H7 (cell line): ENCODE measurements around the gene RSRP1. TPM values are rescaled to one million over a fixed set of nuclear protein-coding genes. Genes with fewer than 3 reads are reported as not detected.
A peak's percentile ranks its signal among the peaks of the same experiment; 100 is the strongest.

Source experiments
- DNase-seq: peaks from one replicate; pipeline ENCODE4 v3.0.0; 2012
- H3K27me3 ChIP-seq: 2 replicates; pipeline ENCODE4 v1.6.0; 2011; ENCODE audit warnings: mild to moderate bottlenecking, low read length; ENCODE audit not compliant: control insufficient read depth, insufficient read depth
- H3K36me3 ChIP-seq: replicated peaks from 2 replicates; pipeline ENCODE4 v1.5.1; 2011; ENCODE audit warnings: low read length; ENCODE audit not compliant: control insufficient read depth, insufficient read depth
- H3K4me3 ChIP-seq: 2 replicates; pipeline ENCODE4 v1.5.1; 2011; ENCODE audit warnings: low read depth, mild to moderate bottlenecking, control low read depth, low read length, moderate library complexity; ENCODE audit not compliant: insufficient read depth
- total RNA-seq: library from RNA; depleted of rRNA; stranded (reverse); fragments of >200 nt; shearing (Covaris generic); gene quantifications from 2 replicates; pipeline ENCODE4 v1.2.3, GENCODE V29; 2014

RSRP1 gene
- total RNA-seq, 1 experiment from 2014 or later: 62.4 TPM

DNA sequence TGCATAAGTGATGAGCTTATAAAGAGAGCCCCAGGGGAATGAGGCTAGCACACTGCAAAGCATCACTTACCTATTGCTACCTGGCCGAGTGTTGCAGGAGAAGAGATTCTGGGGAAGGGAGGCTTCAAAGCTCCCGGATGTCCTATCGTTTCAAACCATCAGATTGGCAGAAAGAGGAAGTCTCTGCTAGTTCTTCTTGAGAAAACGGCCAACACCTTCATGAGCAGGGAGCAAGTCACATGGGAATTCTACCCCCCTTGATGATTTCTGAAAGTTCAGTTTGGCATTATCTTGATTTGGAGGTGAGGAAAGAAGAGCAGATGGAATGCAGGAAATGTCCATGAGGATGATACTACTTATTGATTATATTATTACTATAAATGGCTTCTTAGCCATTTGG, 31.1 kb downstream of the RSRP1 start:
- Histone ChIP-seq H3K36me3 (no peaks in the 10 kb centered on the region), H3K27me3 (no peaks in the 10 kb centered on the region), H3K4me3 (no peak overlapping the region)
- DNase-seq: no peak

DNA sequence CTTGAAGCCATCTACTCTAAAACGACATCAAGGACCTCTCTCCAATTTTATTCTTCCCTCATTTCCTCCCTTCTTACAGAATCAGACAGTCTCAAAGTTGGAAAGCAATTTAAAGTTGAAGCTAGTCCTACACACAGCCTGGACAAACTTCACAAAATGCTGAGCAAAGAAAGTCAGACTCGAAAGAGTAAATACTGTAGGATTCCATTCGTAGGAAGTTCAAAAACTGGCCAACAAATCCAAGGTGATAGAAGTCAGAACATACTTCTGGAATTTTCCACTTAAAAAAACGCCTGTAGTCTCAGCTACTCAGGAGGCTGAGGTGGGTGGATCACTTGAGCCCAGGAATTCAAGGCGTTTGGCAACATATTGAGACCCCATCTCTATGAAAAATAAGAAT, 34.5 kb downstream of the RSRP1 start:
- no peaks in the 10 kb centered on the region for H3K36me3 ChIP-seq
- no peak for DNase-seq

DNA sequence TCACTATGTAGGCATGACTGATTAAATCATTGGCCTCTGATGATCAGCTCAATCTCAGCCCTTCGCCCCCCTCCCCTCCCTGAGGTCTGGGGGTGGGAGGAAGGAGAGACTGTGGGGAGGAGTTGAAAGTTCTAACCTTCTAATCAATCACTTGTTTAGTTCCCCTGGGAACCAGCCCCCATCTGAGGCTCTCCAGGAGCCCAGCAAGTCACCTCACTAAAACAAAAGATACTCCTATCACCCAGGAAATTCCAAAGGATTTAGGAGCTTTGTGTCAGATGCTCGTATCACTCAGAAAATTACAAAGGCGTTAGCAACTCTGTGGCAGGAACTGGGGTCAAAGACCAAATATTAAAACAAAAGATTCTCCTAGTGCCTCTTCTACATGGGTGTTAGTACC, 36.5 kb downstream of the RSRP1 start:
- Histone ChIP-seq H3K4me3 (no peak overlapping the region), H3K36me3 (no peaks in the 10 kb centered on the region), H3K27me3 (no peaks in the 10 kb centered on the region)
- DNase-seq: no peak

More for the DNA sequence above, 34.5 kb downstream of the RSRP1 start:
- Histone ChIP-seq H3K27me3 (no peaks in the 10 kb centered on the region), H3K4me3 (no peak overlapping the region)

DNA sequence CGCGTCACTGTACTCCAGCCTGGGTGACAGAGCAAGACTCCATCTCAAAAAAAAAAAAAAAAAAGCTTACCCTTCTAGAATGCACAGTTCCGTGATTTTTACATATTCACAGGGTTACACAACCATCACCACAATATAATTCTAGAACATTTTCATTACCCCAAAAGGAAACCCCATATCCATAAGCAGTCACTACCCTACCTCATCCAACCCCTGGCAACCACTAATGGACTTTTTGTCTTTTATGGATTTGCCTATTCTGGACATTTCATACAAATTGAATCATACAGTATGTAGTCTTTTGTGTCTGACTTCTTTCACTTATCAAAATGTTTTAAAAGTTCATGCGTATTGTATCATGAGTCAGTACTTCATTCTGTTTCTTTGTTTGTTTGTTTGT, 37.7 kb downstream of the RSRP1 start:
- no peak for DNase-seq
- no peaks in the 10 kb centered on the region for H3K36me3 ChIP-seq
- H3K4me3 ChIP-seq: no peak overlapping the region
- H3K27me3 ChIP-seq: no peaks in the 10 kb centered on the region

DNA sequence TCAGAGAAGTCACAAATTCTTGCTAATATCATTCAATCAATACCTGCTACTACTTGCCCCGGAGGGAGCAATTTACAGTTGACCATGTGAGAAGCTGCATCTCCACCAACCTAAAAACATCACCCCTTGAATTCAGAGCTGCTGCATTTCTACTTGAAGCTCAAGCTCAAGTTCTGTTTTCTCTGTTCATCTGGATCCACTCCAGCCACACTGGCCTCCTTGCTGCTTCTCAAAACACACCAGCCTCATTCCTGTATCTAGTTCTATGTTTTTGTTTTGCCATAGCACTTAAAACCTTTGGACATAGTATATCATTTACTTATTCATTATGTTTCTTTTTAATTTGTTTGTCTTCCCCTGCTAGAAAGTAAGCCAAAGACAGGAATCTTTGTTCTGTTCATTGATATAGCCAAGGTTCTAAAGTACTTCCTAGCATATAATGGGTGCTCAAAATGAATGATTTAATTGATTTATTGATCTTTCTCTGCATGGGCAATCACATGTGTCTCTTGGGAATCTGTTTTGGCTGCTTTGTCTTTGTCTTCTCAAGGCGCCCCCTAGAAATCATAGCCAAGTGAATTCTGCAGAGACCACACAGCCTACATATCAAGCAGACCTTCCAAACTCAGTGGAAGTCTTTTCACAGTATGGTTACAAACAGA, 38.6 kb downstream of the RSRP1 start:
- no peak overlapping the region for H3K4me3 ChIP-seq

DNA sequence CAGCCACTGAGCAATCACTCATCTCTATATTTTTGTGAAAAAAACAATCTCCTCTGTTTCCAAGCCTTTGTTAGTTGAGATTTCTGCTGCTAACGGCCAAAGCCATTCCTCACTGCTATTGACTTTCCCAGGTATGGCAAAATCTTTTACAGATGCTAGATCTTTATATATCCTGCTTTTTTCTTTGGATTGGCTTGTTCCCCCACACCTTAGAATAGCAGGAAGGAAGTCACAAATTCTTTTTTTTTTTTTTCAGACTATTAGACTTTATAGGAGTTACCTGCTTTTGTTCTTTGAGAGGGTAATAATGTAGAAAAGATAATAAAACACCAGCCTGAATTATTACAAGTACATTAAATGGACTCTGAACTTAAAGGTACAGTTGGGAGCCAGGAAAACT, 39.2 kb downstream of the RSRP1 start:
- Histone ChIP-seq H3K36me3 (no peaks in the 10 kb centered on the region), H3K27me3 (no peaks in the 10 kb centered on the region), H3K4me3 (no peak overlapping the region)
- no peak for DNase-seq

More for the DNA sequence above, 38.6 kb downstream of the RSRP1 start:
- DNase-seq: no peak
- no peaks in the 10 kb centered on the region for H3K27me3 ChIP-seq
- no peaks in the 10 kb centered on the region for H3K36me3 ChIP-seq

DNA sequence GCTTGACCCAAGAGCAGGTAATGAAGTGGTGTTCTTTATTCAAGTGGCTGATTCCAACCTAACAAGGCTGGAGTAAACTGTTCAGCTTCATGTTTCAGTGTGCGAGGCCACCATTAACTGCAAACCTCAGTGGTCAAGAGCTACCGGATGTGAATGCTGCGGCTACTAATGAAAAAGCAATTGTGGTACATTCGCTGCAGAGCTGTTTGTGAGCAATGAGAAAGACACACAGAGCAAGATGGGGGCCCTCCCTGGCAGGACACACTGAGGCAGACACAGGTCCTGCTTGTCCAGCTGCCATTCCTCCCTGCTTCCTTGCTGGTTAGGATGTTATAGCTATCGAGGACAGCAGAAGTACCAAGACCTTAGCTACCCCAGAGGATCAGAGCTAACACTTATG, 41.1 kb downstream of the RSRP1 start:
- H3K4me3 ChIP-seq: no peak overlapping the region
- DNase-seq: no peak
- H3K27me3 ChIP-seq: no peaks in the 10 kb centered on the region
- no peaks in the 10 kb centered on the region for H3K36me3 ChIP-seq

DNA sequence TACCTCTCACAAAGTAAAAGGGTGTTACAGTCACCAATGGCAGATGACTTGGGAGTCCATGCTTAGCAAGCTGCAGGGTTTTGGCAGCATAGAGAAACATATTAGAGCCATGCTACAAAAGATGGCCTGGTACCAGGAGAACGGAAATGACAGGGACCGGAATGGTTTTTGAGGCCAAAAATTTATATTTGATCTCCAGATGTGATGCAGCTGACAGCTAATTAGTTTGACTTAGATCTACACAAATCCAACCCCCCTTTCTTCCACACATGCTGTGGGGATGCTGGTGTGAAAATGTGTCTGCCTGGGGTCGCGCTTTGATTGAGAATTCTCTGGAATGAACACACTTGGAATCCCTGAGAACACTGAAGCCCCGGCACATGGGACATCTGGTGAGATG, 41.5 kb downstream of the RSRP1 start:
- Histone ChIP-seq H3K27me3 (no peaks in the 10 kb centered on the region), H3K4me3 (no peak overlapping the region), H3K36me3 (no peaks in the 10 kb centered on the region)
- DNase-seq: no peak

DNA sequence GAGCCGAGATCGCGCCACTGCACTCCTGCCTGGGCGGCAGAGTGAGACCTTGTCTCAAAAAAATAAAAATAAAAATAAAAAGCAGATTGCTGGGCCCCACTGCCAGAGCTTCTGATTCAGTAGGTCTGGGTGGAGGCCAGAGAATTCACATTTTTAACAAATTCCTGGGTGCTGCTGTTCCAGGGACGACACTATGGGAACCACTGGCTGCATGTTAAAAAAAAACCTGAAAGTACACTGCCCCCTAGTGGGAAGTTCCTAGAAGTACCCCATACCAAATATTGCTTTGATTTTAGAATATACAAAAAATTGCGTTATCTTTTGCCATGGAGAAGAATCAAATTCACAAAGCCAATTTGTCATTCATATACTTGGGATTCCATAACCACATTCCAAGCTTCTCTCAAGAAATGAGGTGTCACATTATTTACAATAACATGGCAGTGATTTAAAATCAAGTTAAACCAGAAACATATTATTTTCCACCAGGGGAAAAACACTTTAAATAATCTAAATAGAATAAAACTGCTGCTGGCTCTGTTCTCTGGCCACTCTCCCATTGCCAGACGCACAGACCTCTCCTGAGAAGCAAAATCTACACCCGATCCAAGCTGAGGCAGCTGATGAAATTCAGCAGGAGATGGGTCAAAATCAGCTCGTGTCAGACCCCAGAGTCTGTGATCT, 42.3 kb downstream of the RSRP1 start:
- Histone ChIP-seq H3K4me3 (no peak overlapping the region), H3K27me3 (no peaks in the 10 kb centered on the region), H3K36me3 (no peaks in the 10 kb centered on the region)
- peak; percentile 68 for DNase-seq

DNA sequence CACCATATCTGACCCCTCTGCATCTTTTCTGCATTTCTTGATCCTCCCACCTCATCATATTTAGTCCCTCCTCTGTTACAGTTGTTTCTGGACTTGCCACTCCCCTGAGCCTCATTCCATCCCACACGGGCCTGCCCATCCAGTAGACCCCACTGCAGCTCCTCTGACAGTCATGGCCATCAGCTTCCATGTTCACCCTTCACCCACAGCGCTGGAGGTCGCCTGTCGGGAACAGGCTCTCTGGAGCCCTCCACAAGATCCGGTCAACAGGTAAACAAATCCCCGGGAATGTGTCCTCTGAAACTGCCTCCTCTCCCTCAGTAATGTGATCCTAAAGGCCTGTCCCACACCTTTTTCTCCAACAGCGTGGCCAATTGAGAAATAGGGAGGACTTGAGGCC, 46.2 kb downstream of the RSRP1 start:
- H3K4me3 ChIP-seq: no peak overlapping the region
- no peak for DNase-seq
- H3K36me3 ChIP-seq: no peaks in the 10 kb centered on the region
- H3K27me3 ChIP-seq: no peaks in the 10 kb centered on the region

DNA sequence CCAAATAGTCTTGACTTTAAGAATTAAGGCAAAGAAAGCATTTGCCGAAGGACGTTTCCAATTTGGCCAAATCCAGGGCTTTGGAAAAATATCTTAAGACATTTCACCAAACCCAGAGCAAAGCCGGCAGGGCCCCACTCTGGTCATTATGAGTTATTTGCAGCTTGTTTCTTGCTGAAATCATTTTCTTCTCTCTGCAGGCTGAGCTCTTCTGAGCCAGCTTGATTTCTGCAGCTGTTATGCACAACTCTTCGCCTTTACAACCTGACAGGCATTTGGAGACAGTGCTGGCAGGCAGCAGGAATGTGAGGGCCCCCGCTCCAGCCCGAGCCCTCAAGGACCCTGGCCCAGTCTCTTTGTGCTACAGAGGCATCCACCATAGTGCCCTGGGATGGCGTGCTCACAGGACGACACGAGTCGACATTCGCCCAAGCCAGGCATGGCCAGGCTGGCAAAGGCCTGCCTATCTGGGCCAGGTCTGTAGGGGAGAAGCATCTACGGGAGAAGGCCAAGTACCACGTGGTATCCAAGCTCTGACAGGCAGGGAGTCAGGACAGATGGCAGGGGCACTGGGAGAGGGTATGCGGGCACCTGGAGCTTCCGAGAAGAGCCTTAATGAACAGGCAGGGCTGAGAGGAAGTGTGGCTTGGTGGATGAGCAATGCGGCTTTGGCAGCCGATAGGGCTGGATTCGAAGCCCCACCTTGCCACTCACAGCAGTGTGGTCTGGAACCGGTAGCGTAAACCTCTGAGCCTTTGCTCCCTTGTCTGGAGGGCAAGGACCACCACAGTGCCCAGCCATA, 47.2 kb downstream of the RSRP1 start:
- DNase-seq: no peak
- no peak overlapping the region for H3K4me3 ChIP-seq
- no peaks in the 10 kb centered on the region for H3K27me3 ChIP-seq
- no peaks in the 10 kb centered on the region for H3K36me3 ChIP-seq

DNA sequence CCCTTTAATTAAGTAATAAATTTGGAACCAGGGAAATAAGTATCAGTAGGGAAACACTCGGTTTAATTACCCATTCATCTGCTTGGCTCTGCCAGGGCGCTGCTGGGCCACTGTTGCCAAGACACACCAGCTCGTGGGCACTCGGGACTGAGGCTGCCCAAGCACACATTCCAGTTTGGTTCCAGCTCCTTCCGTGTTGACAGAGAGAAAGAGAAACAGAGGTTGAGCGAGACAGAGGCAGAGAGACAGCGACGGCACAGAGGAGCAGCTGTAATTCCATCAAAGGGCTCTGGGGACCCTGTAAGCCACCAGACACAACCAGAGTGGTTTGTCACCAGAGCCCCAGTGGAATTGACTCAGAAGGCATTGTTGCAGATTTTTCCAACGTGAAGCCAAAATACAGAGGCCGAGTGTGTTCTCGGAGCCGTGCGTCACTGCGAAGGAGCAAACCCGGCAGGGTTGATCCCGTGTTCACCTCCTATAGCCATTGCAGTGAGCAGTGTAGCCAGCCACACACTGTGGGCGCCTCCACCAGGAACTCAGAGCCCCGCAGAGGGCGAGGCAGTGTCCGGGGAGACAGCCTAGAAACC, 48.5 kb downstream of the RSRP1 start:
- peak; percentile 56 for DNase-seq
- Histone ChIP-seq H3K36me3 (no peaks in the 10 kb centered on the region), H3K27me3 (no peaks in the 10 kb centered on the region), H3K4me3 (no peak overlapping the region)

DNA sequence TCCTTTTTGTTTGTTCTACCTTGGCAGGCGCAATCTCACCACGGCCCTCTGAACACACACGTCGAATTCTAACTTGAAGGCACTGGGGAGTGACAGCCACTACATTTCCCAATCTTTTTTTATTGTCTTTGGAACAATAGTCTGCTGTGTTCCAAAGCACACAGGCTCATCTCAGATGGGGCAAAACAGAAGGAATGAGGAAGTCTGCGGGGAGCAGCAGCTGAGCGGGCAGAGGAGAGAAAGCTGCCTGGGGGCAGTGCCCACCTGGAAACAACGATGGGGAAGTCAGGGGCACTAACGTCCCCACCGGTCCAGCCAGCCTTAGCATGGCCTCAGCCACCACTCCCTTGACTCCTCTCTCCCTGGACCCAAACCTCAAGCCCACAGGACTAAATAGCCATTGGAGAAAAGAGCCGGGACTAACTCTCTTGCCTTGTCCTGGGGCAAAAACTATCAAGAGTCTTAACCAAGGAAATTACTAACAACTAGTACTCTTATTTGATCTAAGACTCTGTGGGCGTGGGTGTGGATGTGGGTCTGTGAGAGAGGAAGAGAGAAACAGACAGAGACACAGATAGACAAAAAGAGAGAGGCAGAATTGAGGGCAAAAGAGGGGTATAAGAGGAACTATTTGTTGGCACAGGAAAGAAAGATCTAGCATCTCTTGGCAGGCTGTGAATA, 49.1 kb downstream of the RSRP1 start:
- Histone ChIP-seq H3K36me3 (no peaks in the 10 kb centered on the region), H3K27me3 (no peaks in the 10 kb centered on the region), H3K4me3 (no peak overlapping the region)
- DNase-seq: no peak

DNA sequence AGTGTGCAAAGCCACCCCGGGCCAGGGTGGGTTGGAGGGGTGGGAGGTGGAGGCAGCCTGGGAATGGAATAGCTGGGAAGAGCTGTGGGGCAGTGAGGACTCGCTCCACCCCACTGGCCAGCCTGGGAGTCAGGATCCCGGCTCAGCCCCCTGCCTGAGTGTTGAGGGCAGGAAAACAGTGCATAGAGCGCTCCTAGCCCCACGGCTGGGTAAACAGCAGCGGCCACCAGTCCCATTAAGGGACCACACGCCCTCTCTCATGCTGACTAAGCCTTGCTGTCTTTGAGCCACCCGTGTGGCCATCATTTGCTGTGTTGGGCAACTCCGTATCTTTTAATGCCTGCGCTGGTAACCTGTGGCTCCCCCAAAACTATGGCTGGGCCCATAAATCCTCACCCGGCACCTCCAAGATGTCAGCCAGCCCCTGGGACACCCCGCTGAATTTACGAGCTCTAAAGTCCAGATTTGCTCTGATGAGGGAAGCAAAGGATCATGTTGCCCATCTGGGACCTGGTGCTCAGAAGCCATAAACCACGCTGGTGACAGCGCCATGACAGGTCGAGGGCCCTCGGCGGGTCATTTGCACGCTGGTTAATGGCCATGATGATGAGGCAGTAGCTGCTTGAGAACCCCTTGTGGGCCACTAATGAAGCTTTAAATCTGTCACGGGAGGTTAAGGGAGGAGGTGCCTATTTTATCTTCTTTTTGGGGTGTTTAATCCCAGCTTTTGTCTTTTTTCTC, 49.8 kb downstream of the RSRP1 start:
- Histone ChIP-seq H3K36me3 (no peaks in the 10 kb centered on the region), H3K27me3 (no peaks in the 10 kb centered on the region), H3K4me3 (no peak overlapping the region)
- peak; percentile 45 for DNase-seq
